K562 (cell line): Measurements from ENCODE around the gene MOB1A. TPM values are rescaled to one million over a fixed set of nuclear protein-coding genes. Genes with fewer than 3 reads are reported as not detected.

Source experiments
- ADNP ChIP-seq: fragments of 200-800 bp; sonication (Bioruptor generic); IDR thresholded peaks from 2 replicates; pipeline ENCODE4 v1.6.1; 2016; ENCODE audit warnings: missing genetic modification characterization, missing compliant biosample characterization
- ATF1 ChIP-seq, 2 experiments: fragments of 450-650 bp in 1 of 2; IDR thresholded peaks; 2 replicates each; pipeline ENCODE4 v1.6.1; 2016; ENCODE audit warnings: missing compliant biosample characterization in 1 of 2, missing genetic modification characterization in 1 of 2
- ESRRA ChIP-seq: fragments of 450-650 bp; IDR thresholded peaks from 2 replicates; pipeline ENCODE4 v1.6.1; 2014; ENCODE audit warnings: low read depth, mild to moderate bottlenecking, moderate library complexity, borderline replicate concordance
- ETV6 ChIP-seq, 3 experiments: fragments of 150-350 bp in 1 of 3; sonication (generic) in 1 of 3; formaldehyde crosslinking in 1 of 3; IDR thresholded peaks; 2 replicates each; pipeline versions ENCODE4 v1.6.1 to v1.8.0; 2014 to 2022; ENCODE audit warnings: borderline replicate concordance in 2 of 3, low read depth in 2 of 3, antibody characterized with exemption in 1 of 3, low read length in 1 of 3, mild to moderate bottlenecking in 1 of 3, missing genetic modification reagents in 1 of 3
- FOXA1 ChIP-seq: fragments of 450-650 bp; IDR thresholded peaks from 2 replicates; pipeline ENCODE4 v1.6.1; 2016; ENCODE audit warnings: mild to moderate bottlenecking, borderline replicate concordance
- HDAC6 ChIP-seq: IDR thresholded peaks from 2 replicates; pipeline ENCODE4 v1.6.1; 2012; ENCODE audit warnings: low read depth, mild to moderate bottlenecking, control low read depth, inconsistent platforms, low read length, moderate library complexity
- L3MBTL2 ChIP-seq: fragments of 450-650 bp; IDR thresholded peaks from 2 replicates; pipeline ENCODE4 v1.6.1; 2016; ENCODE audit warnings: mild to moderate bottlenecking, moderate library complexity
- MIER1 ChIP-seq: fragments of 450-650 bp; IDR thresholded peaks from 2 replicates; pipeline ENCODE4 v1.6.1; 2016; ENCODE audit warnings: antibody characterized with exemption, mild to moderate bottlenecking, low read depth
- NFATC3 ChIP-seq: fragments of 450-650 bp; IDR thresholded peaks from 2 replicates; pipeline ENCODE4 v1.6.1; 2017; ENCODE audit warnings: mild to moderate bottlenecking
- SIRT6 ChIP-seq: IDR thresholded peaks from one replicate; pipeline ENCODE4 v1.6.1; 2012; ENCODE audit warnings: low read depth, mild to moderate bottlenecking, control low read depth, inconsistent platforms, low read length, moderate library complexity
- TCF7 ChIP-seq: sonication (generic); IDR thresholded peaks from 2 replicates; pipeline ENCODE4 v1.6.1; 2016; ENCODE audit warnings: antibody characterized with exemption, borderline replicate concordance
- polyA plus RNA-seq, 8 experiments: library from polyadenylated mRNA; depleted of rRNA in 4 of 8; stranded (reverse) in 5 of 8; unstranded in 3 of 8; fragments of >200 nt; fragmentation: Nextera tagmentation in 2 of 8; fragmentation: Illumina TruSeq in 1 of 8; extraction: Ambion mirVana in 2 of 8; extraction: Trizol in 1 of 8; gene quantifications; 2 replicates each; pipeline versions ENCODE4 v1.2.1 to v1.2.3, GENCODE V29; 2011 to 2014; ENCODE audit warnings: inconsistent platforms in 1 of 8, missing spikeins in 1 of 8
- total RNA-seq, 7 experiments: library from RNA; depleted of rRNA in 6 of 7; stranded (reverse); fragments of >200 nt in 6 of 7; fragmentation: Illumina TruSeq in 2 of 7; extraction: Trizol in 2 of 7; gene quantifications; 2 replicates each; pipeline versions ENCODE4 v1.2.1 to v1.2.3, GENCODE V29; 2011 to 2021; ENCODE audit warnings: low replicate concordance in 1 of 7
- TF ChIP-seq, protein P1 (sequence below), 2 experiments: fragments of 450-650 bp; IDR thresholded peaks; 2 replicates each; pipeline ENCODE4 v1.6.1; 2016; ENCODE audit warnings: mild to moderate bottlenecking in 2 of 2, borderline replicate concordance in 1 of 2, low read depth in 1 of 2, moderate library complexity in 1 of 2
- TF ChIP-seq, protein P2 (sequence below), 3 experiments: fragments of 200-800 bp in 1 of 3; fragments of 250-450 bp in 1 of 3; fragments of 450-650 bp in 1 of 3; sonication (Bioruptor Pico) in 1 of 3; sonication (Bioruptor generic) in 1 of 3; formaldehyde crosslinking in 1 of 3; IDR thresholded peaks; 2 replicates each; pipeline versions ENCODE4 v1.6.1 to v1.8.0; 2016 to 2022; ENCODE audit warnings: mild to moderate bottlenecking in 2 of 3, missing genetic modification characterization in 2 of 3, missing compliant biosample characterization in 1 of 3, moderate library complexity in 1 of 3

Gene MOB1A
- total and polyA plus RNA-seq, 9 of the 15 experiments (the other 6 are each of a cell fraction or from before 2014, with no cell fraction given): 24.8 to 100 (median 60.2) TPM

GRCh38 chr2:74186038-74186437 is 7.4 kb upstream of the MOB1A start (continued):
- TF ChIP-seq, protein P1, sequence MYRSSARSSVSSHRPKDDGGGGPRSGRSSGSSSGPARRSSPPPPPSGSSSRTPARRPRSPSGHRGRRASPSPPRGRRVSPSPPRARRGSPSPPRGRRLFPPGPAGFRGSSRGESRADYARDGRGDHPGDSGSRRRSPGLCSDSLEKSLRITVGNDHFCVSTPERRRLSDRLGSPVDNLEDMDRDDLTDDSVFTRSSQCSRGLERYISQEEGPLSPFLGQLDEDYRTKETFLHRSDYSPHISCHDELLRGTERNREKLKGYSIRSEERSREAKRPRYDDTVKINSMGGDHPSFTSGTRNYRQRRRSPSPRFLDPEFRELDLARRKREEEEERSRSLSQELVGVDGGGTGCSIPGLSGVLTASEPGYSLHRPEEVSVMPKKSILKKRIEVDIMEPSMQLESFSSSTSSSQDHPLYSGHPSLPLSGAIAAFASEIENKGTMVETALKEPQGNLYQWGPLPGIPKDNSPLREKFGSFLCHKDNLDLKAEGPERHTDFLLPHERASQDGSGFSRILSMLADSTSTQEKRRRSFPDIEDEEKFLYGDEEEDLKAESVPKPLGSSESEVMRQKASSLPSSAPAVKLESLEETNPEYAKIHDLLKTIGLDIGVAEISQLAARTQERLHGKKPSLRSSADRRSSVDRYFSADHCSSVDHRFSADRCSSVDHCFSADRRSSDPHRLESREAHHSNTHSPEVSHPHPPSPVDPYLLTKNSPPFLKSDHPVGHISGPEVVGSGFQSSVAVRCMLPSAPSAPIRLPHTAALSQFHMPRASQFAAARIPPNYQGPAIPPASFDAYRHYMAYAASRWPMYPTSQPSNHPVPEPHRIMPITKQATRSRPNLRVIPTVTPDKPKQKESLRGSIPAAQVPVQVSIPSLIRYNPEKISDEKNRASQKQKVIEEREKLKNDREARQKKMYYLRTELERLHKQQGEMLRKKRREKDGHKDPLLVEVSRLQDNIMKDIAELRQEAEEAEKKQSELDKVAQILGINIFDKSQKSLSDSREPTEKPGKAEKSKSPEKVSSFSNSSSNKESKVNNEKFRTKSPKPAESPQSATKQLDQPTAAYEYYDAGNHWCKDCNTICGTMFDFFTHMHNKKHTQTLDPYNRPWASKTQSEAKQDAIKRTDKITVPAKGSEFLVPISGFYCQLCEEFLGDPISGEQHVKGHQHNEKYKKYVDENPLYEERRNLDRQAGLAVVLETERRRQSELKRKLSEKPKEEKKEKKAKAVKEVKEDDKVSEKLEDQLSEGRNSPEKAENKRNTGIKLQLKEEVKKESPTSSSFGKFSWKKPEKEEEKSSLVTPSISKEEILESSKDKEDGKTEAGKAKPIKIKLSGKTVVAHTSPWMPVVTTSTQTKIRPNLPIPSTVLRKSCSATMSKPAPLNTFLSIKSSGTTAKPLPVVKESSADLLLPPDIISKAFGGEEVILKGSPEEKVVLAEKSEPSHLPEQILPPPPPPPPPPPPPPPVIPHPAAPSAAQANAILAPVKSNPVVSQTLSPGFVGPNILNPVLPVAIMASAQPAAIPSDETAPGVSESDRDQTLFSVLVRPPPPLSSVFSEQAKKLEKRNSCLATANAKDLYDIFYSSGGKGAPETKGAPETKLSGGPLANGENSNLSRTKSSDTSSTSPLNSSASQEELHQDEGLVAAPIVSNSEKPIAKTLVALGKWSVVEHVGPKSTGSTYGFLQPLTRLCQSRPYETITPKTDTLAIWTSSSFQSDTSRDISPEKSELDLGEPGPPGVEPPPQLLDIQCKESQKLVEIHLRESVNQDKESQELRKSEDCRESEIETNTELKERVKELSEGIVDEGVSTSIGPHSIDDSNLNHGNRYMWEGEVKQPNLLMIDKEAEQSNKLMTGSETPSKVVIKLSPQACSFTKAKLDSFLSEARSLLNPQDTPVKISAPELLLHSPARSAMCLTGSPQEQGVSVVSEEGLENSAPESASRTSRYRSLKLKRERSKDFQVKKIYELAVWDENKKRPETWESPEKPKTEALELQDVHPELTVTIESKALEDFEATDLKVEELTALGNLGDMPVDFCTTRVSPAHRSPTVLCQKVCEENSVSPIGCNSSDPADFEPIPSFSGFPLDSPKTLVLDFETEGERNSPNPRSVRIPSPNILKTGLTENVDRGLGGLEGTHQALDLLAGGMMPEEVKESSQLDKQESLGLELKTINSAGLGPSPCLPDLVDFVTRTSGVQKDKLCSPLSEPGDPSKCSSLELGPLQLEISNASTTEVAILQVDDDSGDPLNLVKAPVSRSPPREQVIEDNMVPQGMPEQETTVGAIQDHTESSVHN (IDR thresholded peaks at IDR 0.05; ENCODE audit: borderline replicate concordance in 1 of 2, low read depth in 1 of 2): peak in 1 of 2 experiments; percentile 59; a peak in 1 of 4 replicates
- TF ChIP-seq, protein P2, sequence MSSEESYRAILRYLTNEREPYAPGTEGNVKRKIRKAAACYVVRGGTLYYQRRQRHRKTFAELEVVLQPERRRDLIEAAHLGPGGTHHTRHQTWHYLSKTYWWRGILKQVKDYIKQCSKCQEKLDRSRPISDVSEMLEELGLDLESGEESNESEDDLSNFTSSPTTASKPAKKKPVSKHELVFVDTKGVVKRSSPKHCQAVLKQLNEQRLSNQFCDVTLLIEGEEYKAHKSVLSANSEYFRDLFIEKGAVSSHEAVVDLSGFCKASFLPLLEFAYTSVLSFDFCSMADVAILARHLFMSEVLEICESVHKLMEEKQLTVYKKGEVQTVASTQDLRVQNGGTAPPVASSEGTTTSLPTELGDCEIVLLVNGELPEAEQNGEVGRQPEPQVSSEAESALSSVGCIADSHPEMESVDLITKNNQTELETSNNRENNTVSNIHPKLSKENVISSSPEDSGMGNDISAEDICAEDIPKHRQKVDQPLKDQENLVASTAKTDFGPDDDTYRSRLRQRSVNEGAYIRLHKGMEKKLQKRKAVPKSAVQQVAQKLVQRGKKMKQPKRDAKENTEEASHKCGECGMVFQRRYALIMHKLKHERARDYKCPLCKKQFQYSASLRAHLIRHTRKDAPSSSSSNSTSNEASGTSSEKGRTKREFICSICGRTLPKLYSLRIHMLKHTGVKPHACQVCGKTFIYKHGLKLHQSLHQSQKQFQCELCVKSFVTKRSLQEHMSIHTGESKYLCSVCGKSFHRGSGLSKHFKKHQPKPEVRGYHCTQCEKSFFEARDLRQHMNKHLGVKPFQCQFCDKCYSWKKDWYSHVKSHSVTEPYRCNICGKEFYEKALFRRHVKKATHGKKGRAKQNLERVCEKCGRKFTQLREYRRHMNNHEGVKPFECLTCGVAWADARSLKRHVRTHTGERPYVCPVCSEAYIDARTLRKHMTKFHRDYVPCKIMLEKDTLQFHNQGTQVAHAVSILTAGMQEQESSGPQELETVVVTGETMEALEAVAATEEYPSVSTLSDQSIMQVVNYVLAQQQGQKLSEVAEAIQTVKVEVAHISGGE (CRISPR knock-in tag; IDR thresholded peaks at IDR 0.05): peak in 1 of 3 experiments; percentile 82; a peak in 2 of 6 replicates
- TF ChIP-seq ATF1 (CRISPR knock-in tag; IDR thresholded peaks at IDR 0.05): no peak
- peak; percentile 44 for TF ChIP-seq ATF1 (tag; IDR thresholded peaks at IDR 0.05)
- TF ChIP-seq L3MBTL2: peak; percentile 61; the same call in 1 of the 2 replicates
- TF ChIP-seq TCF7: no peak
- TF ChIP-seq ETV6 (IDR thresholded peaks at IDR 0.05; ENCODE audit: borderline replicate concordance in 1 of 2, low read depth in 2 of 2, low read length in 1 of 2): no peak
- no peak for TF ChIP-seq ETV6 (CRISPR knock-in tag; IDR thresholded peaks at IDR 0.05; ENCODE audit: borderline replicate concordance)
- TF ChIP-seq FOXA1: no peak
- no peak for TF ChIP-seq SIRT6
- peak; percentile 95 for TF ChIP-seq ESRRA
- peak; percentile 61; the same call in 1 of the 2 replicates for TF ChIP-seq MIER1
- TF ChIP-seq ADNP (tag): 0 out of 2 replicates have a peak, but pooled peaks have one; percentile 35
- TF ChIP-seq HDAC6: no peak
- no peak for TF ChIP-seq NFATC3
